ENCODE measurements around the gene PHACTR2.
"Not testable (repeated sequence)": the region's sequence is repeated elsewhere in the genome, so short reads cannot be mapped to it uniquely, and the experiment has no call there.

The PHACTR2 gene

GRCh38 chr6:143873600-143873999 is 195.8 kb downstream of the PHACTR2 start:
- DNase-seq = not testable (repeated sequence)

DNA sequence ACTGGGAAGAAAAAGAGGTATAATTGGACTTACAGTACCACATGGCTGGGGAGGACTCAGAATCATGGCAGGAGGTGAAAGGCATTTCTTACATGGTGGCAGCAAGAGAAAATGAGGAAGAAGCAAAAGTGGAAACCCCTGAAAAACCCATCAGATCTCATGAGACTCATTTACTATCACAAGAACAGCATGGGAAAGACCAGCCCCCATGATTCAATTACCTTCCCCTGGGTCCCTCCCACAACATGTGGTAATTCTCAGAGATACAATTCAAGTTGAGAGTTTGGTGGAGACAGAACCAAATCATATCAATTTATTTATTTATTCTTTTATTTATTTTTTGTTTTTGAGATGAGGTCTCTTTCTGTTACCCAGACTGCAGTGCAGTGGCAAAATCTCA is 196.7 kb downstream of the PHACTR2 start:
- not testable (repeated sequence) for DNase-seq

DNA sequence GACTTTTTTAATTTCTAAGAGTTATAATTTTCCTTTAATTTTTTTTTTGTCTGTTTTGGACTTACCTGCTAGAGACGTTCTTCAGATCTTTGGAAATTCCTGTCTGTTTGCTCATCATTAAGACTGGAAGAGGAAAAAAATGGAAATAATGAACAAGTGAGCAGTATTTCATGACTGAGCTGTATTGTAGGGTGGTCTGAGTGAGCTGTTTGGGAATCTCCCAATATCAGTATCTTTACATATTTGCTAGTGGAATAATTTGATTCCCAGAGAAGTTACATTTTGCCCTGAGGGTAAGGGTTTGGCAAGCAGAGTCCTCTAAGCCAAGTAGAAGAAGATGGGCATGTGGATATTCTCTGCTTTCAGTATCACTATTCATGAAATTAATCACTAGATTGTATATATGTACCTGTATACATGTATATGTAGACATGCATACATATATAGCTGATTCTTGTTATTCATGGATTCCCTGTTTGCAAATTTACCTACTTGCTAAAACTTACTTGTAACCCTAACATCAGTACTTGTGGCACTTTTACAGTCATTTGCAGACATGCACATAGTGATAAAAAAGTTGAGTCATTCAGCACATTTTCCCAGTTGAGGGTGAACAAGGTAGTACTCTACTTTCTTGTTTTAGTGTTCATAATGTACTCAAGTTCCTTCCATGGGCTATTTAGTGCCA is 200.0 kb downstream of the PHACTR2 start:
- no peak for DNase-seq

DNA sequence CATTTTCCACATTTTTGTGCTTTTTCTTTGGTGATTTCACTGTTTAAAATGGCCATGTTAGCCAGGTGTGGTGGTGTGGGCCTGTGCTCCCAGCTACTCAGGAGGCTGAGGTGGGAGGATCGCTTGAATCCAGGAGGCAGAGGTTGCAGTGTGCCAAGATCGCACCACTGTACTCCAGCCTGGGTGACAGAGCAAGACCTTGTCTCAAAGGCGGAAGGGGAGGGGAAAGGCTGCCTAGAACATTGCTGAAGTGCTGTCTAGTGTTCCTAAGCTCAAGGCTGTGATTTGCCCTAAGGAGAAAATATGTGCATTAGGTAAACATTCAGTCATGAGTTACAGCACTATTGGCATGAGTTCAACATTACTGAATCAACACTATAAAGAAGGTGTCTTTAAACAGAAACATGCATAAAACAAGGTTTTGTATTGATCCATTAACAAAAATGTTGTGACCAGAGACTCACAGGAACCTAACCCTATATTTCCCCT is 200.6 kb downstream of the PHACTR2 start:
- DNase-seq = no peak

- DNase-seq = no peak
Observed at GRCh38 chr6:143880412-143880811, 202.6 kb downstream of the PHACTR2 start.

All from GDM1 (cell line).